Psoas muscle (tissue), 8 donors: ENCODE measurements around the gene RASSF5. TPM values are rescaled to one million over a fixed set of nuclear protein-coding genes. Genes with fewer than 3 reads are reported as not detected.

ENCODE experiments used
- ATAC-seq, 4 donors: fragments of 200-7000 bp; cut with Tn5 transposase; one replicate each; pipeline ENCODE4 v1.9.1; 2020; ENCODE audit warnings: moderate library complexity in 3 of 4, mild to moderate bottlenecking in 2 of 4
- DNase-seq, 2 donors: peaks; one replicate each; pipeline ENCODE4 v3.0.0-alpha.2; 2020
- H3K27ac ChIP-seq: fragments of 200-600 bp; one replicate; pipeline ENCODE4 v1.8.0; 2022
- H3K27me3 ChIP-seq, 3 donors: fragments of 200-600 bp in 1 of 3; one replicate each; pipeline versions ENCODE4 v1.6.1 to v1.8.0; 2013 to 2022; ENCODE audit warnings: low read length in 2 of 3, mild to moderate bottlenecking in 2 of 3, moderate library complexity in 1 of 3; ENCODE audit not compliant: insufficient read depth in 3 of 3
- H3K36me3 ChIP-seq, 2 donors: fragments of 200-600 bp in 1 of 2; one replicate each; pipeline versions ENCODE4 v1.6.1 to v1.8.0; 2013 to 2022; ENCODE audit warnings: low read depth in 1 of 2, mild to moderate bottlenecking in 1 of 2, moderate library complexity in 1 of 2; ENCODE audit not compliant: insufficient read depth in 1 of 2
- H3K4me1 ChIP-seq: fragments of 200-600 bp; one replicate; pipeline ENCODE4 v1.8.0; 2022
- H3K4me3 ChIP-seq: fragments of 200-600 bp; one replicate; pipeline ENCODE4 v1.8.0; 2022; ENCODE audit warnings: mild to moderate bottlenecking
- H3K9me3 ChIP-seq: fragments of 200-600 bp; one replicate; pipeline ENCODE4 v1.8.0; 2022
- CTCF ChIP-seq: fragments of 200-600 bp; IDR thresholded peaks from one replicate; pipeline ENCODE4 v1.8.0; 2022; ENCODE audit warnings: antibody characterized with exemption
- WGBS, 3 donors: extraction: QIAGEN DNeasy Blood & Tissue Kit; methylation state at CpG; one replicate each; pipeline versions ENCODE4 v1.1.6 to v1.1.7; 2013; 5-methylcytosine and 5-hydroxymethylcytosine counted together
- intact Hi-C, 2 donors: fragments of 100-400 bp; cut with DNase I; formaldehyde crosslinking; loops; one replicate each; pipeline versions ENCODE4 v1.11.0 to v1.14.2; 2022
- polyA plus RNA-seq, 3 donors: library from polyadenylated mRNA; stranded (reverse); fragments of 200-250 nt; gene quantifications; one replicate each; pipeline ENCODE4 v1.2.3, GENCODE V29; 2013
- total RNA-seq, 4 donors: library from RNA; stranded (reverse); fragmentation: NEBNext Ultra II Directional in 2 of 4; extraction: Animal tissue kit (Norgen Biotek cat#: 25700) in 2 of 4; gene quantifications; one replicate each; pipeline versions ENCODE4 v1.2.1 to v1.2.4, GENCODE V29; 2021 to 2023
- donor health status: healthy with polysubstance abuse.
- donor health status: DM: no; HTN: no; CAD: no; lungs with moderate emphysema.
- donor health status: Bipolar disorder and iron deficiency.
- donor health status: healthy.
- donor health status: DM: yes; HTN: yes; CAD: no.
- donor health status: DM: no; HTN: no; CAD: no.
- donor health status: DM: no; HTN: no; CAD: no.
- donor health status: DM: yes; HTN: yes; CAD: no.

Gene RASSF5
- total and polyA plus RNA-seq, 7 donors = 1.1 to 14.6 (median 1.9) TPM

DNA sequence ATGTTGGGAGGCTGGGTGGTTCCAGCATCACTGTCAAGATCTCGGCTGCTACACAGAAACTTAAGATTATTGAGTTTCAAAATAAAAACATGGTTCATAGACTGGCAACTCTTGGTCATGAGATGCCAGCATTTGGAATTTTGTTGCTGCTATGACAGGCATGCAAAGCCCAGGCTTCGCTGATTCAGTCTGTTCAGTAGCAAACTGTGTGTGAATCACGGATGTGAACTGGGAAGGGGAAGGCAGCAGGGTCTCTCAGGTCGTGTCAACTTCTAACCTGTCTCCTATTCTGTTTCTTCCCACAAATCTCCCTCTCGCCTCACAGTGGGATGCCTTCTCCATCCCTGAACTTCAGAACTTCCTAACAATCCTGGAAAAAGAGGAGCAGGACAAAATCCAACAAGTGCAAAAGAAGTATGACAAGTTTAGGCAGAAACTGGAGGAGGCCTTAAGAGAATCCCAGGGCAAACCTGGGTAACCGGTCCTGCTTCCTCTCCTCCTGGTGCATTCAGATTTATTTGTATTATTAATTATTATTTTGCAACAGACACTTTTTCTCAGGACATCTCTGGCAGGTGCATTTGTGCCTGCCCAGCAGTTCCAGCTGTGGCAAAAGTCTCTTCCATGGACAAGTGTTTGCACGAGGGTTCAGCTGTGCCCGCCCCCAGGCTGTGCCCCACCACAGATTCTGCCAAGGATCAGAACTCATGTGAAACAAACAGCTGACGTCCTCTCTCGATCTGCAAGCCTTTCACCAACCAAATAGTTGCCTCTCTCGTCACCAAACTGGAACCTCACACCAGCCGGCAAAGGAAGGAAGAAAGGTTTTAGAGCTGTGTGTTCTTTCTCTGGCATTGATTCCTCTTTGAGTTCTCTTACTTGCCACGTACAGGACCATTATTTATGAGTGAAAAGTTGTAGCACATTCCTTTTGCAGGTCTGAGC lies 79.4 kb downstream of the RASSF5 start:
- intact Hi-C loops = no loop called here
- Histone ChIP-seq H3K27ac (no peak overlapping the region), H3K9me3 (no peaks in the 10 kb centered on the region), H3K27me3 (no peaks in the 10 kb centered on the region), H3K4me1 (peaks cover 15% of the 10 kb centered on the region), H3K36me3 (peaks cover 8 to 71% of the 10 kb centered on the region in 2 donors), H3K4me3 (no peak overlapping the region)
- 52 to 61% (median 54%) methylated on average over 13 of the region's 13 CpGs for WGBS, 3 donors
- ATAC-seq (no peak), DNase-seq (no peak)
- no peak for TF ChIP-seq CTCF

DNA sequence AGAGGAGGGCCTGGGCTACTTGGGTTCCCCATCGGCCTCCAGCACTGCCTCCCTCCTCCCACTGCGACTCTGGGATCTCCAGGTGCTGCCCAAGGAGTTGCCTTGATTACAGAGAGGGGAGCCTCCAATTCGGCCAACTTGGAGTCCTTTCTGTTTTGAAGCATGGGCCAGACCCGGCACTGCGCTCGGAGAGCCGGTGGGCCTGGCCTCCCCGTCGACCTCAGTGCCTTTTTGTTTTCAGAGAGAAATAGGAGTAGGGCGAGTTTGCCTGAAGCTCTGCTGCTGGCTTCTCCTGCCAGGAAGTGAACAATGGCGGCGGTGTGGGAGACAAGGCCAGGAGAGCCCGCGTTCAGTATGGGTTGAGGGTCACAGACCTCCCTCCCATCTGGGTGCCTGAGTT lies 80.6 kb downstream of the RASSF5 start:
- no peak for ATAC-seq
- no peak overlapping the region for H3K4me3 ChIP-seq
- 85 to 88% (median 86%) methylated on average over 14 of the region's 14 CpGs for WGBS, 3 donors
- no peaks in the 10 kb centered on the region for H3K27me3 ChIP-seq
- H3K9me3 ChIP-seq = no peaks in the 10 kb centered on the region
- H3K27ac ChIP-seq = no peak overlapping the region
- intact Hi-C loops = no loop called here
- no peak for DNase-seq
- H3K4me1 ChIP-seq = peaks cover 15% of the 10 kb centered on the region
- no peak for TF ChIP-seq CTCF
- H3K36me3 ChIP-seq = peaks cover 11 to 82% of the 10 kb centered on the region in 2 donors

- H3K9me3 ChIP-seq = no peaks in the 10 kb centered on the region
- DNase-seq (no peak), ATAC-seq (no peak)
- H3K36me3 ChIP-seq = peaks cover 11 to 86% of the 10 kb centered on the region in 2 donors
- no peak overlapping the region for H3K4me3 ChIP-seq
- 84 to 89% (median 85%) methylated on average over 6 of the region's 6 CpGs for WGBS, 3 donors
- H3K27me3 ChIP-seq = no peaks in the 10 kb centered on the region
- peaks cover 18% of the 10 kb centered on the region for H3K4me1 ChIP-seq
- no peak for TF ChIP-seq CTCF
- intact Hi-C loops = no loop called here
- H3K27ac ChIP-seq = no peak overlapping the region
These were observed 81.2 kb downstream of the RASSF5 start for GRCh38 chr1:206588492-206588891.

- TF ChIP-seq CTCF = no peak
- no peaks in the 10 kb centered on the region for H3K27me3 ChIP-seq
- WGBS, 3 donors = 72 to 76% (median 76%) methylated on average over 7 of the region's 7 CpGs
- intact Hi-C loops = no loop called here
- no peak for DNase-seq
- peaks cover 11 to 91% of the 10 kb centered on the region in 2 donors for H3K36me3 ChIP-seq
- no peak overlapping the region for H3K4me3 ChIP-seq
- no peak overlapping the region for H3K27ac ChIP-seq
- H3K4me1 ChIP-seq = peaks cover 22% of the 10 kb centered on the region
- ATAC-seq = no peak
- H3K9me3 ChIP-seq = no peaks in the 10 kb centered on the region
These were observed 81.9 kb downstream of the RASSF5 start for GRCh38 chr1:206589206-206589605.
